Fibroblast of lung (primary cell): Measurements from ENCODE around the gene CNR2. TPM values are rescaled to one million over a fixed set of nuclear protein-coding genes. Genes with fewer than 3 reads are reported as not detected.
A peak's percentile ranks its signal among the peaks of the same experiment; 100 is the strongest.

ENCODE experiments used
- DNase-seq, 2 donors: peaks; one replicate each; pipeline versions ENCODE4 v3.0.0 to v3.0.0-alpha.2; 2010; ENCODE audit warnings: low read depth in 2 of 2
- H2AFZ ChIP-seq: 2 replicates; pipeline ENCODE4 v1.5.1; 2012; ENCODE audit warnings: low read length, control low read depth, inconsistent platforms
- H3K27ac ChIP-seq: 2 replicates; pipeline ENCODE4 v1.5.1; 2011; ENCODE audit warnings: low read length, control low read depth; ENCODE audit not compliant: insufficient read depth
- H3K27me3 ChIP-seq: 2 replicates; pipeline ENCODE4 v1.5.1; 2011; ENCODE audit warnings: mild to moderate bottlenecking, low read length; ENCODE audit not compliant: control insufficient read depth, insufficient read depth
- H3K36me3 ChIP-seq: 2 replicates; pipeline ENCODE4 v1.5.1; 2011; ENCODE audit warnings: low read length; ENCODE audit not compliant: control insufficient read depth, insufficient read depth
- H3K4me1 ChIP-seq: 2 replicates; pipeline ENCODE4 v1.5.1; 2011; ENCODE audit warnings: low read length; ENCODE audit not compliant: control insufficient read depth, insufficient read depth; ENCODE audit errors: extremely low read depth
- H3K4me2 ChIP-seq: 2 replicates; pipeline ENCODE4 v1.5.1; 2011; ENCODE audit warnings: low read length, control low read depth; ENCODE audit not compliant: insufficient read depth; ENCODE audit errors: extremely low read depth
- H3K4me3 ChIP-seq, 4 experiments: fragments of 200-600 bp in 1 of 4; sonication (generic) in 1 of 4; replicated peaks in 1 of 4; 2 replicates each; pipeline ENCODE4 v1.5.1; 2011 to 2016; ENCODE audit warnings: low read length in 4 of 4, low read depth in 3 of 4, mild to moderate bottlenecking in 3 of 4, control low read depth in 2 of 4, inconsistent platforms in 1 of 4, mixed read lengths in 1 of 4; ENCODE audit not compliant: insufficient read depth in 1 of 4; ENCODE audit errors: control extremely low read depth in 1 of 4
- H3K79me2 ChIP-seq: 2 replicates; pipeline ENCODE4 v1.5.1; 2012; ENCODE audit warnings: mild to moderate bottlenecking, low read length, inconsistent platforms; ENCODE audit not compliant: control insufficient read depth, insufficient read depth
- H3K9ac ChIP-seq: 2 replicates; pipeline ENCODE4 v1.5.1; 2011; ENCODE audit warnings: mild to moderate bottlenecking, low read length, control low read depth; ENCODE audit not compliant: insufficient read depth
- H3K9me3 ChIP-seq: 2 replicates; pipeline ENCODE4 v1.5.1; 2012; ENCODE audit warnings: low read depth, low read length; ENCODE audit not compliant: control insufficient read depth, insufficient read depth
- H4K20me1 ChIP-seq: 2 replicates; pipeline ENCODE4 v1.5.1; 2011; ENCODE audit warnings: low read length; ENCODE audit not compliant: control insufficient read depth, insufficient read depth; ENCODE audit errors: extremely low read depth
- EZH2 ChIP-seq: IDR thresholded peaks from 2 replicates; pipeline ENCODE4 v1.5.1; 2012; ENCODE audit warnings: low read length, control low read depth, mild to moderate bottlenecking; ENCODE audit errors: missing control alignments
- polyA plus RNA-seq, 2 donors: library from polyadenylated mRNA; depleted of rRNA in 1 of 2; stranded (reverse) in 1 of 2; unstranded in 1 of 2; fragments of >200 nt; gene quantifications; 2 replicates each; pipeline ENCODE4 v1.2.1, GENCODE V29; 2011 to 2012; ENCODE audit warnings: missing spikeins in 1 of 2
- total RNA-seq: library from RNA; depleted of rRNA; stranded (reverse); fragments of >200 nt; gene quantifications from 2 replicates; pipeline ENCODE4 v1.2.1, GENCODE V29; 2014
- TF ChIP-seq, protein P1 (sequence below), 2 donors: IDR thresholded peaks in 1 of 2; conservative IDR thresholded peaks in 1 of 2; 1 replicate in 1 of 2; 2 replicates in 1 of 2; pipeline ENCODE4 v1.5.1; 2011 to 2012; ENCODE audit warnings: low read length in 2 of 2, control low read depth in 1 of 2, inconsistent platforms in 1 of 2, low read depth in 1 of 2, mild to moderate bottlenecking in 1 of 2

CNR2 gene
- total and polyA plus RNA-seq, 2 donors (not counting 1 experiment from before 2014, with no cell fraction given) = not detected

DNA sequence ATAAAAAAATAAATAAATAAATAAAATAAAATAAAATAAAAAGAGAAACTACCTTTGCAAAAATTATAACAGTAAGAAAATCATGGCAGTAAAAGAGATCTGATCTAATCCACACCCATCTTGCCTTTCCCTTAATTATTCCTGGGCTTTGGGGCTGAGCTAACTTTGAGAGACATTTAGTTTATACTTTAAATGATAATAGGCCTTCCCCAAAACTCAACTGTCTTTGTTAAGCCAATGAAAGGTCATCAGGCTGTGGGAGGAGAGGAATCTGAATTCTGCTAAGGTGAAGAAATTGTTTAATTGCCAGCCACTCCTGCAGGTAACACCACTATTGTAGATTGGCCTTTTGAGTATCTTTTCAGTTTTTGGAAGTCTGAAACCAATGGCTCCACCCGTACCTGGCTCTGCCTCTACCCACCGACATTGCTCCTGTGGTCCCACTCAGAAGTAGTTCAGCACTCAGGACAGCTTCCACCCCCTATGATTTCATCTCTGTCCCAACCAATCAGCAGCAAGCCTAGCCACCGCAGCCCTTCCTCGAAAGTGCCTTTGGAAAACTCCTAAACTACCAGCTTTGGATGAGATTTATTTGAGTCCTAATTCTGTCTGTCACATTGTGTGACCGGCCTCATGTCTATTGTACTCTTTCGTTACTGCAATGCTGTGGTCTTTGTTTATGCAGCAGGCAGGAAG lies 23.5 kb upstream of the CNR2 start:
- no peak for TF ChIP-seq EZH2
- TF ChIP-seq, protein P1, sequence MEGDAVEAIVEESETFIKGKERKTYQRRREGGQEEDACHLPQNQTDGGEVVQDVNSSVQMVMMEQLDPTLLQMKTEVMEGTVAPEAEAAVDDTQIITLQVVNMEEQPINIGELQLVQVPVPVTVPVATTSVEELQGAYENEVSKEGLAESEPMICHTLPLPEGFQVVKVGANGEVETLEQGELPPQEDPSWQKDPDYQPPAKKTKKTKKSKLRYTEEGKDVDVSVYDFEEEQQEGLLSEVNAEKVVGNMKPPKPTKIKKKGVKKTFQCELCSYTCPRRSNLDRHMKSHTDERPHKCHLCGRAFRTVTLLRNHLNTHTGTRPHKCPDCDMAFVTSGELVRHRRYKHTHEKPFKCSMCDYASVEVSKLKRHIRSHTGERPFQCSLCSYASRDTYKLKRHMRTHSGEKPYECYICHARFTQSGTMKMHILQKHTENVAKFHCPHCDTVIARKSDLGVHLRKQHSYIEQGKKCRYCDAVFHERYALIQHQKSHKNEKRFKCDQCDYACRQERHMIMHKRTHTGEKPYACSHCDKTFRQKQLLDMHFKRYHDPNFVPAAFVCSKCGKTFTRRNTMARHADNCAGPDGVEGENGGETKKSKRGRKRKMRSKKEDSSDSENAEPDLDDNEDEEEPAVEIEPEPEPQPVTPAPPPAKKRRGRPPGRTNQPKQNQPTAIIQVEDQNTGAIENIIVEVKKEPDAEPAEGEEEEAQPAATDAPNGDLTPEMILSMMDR (conservative IDR thresholded peaks at IDR 0.05 in 1 of 2, IDR thresholded peaks at IDR 0.05 in 1 of 2; ENCODE audit: low read depth in 1 of 2, low read length in 2 of 2) = no peak
- H2AFZ ChIP-seq = no peak overlapping the region
- H3K36me3 ChIP-seq = no peaks in the 10 kb centered on the region
- H3K27me3 ChIP-seq = peaks cover 2% of the 10 kb centered on the region
- H4K20me1 ChIP-seq = no peaks in the 10 kb centered on the region
- H3K79me2 ChIP-seq = no peaks in the 10 kb centered on the region
- H3K4me3 ChIP-seq = no peak overlapping the region
- H3K4me2 ChIP-seq = no peak overlapping the region
- no peaks in the 10 kb centered on the region for H3K4me1 ChIP-seq
- no peaks in the 10 kb centered on the region for H3K9me3 ChIP-seq
- DNase-seq = no peak
- H3K9ac ChIP-seq = no peak overlapping the region
- no peak overlapping the region for H3K27ac ChIP-seq

DNA sequence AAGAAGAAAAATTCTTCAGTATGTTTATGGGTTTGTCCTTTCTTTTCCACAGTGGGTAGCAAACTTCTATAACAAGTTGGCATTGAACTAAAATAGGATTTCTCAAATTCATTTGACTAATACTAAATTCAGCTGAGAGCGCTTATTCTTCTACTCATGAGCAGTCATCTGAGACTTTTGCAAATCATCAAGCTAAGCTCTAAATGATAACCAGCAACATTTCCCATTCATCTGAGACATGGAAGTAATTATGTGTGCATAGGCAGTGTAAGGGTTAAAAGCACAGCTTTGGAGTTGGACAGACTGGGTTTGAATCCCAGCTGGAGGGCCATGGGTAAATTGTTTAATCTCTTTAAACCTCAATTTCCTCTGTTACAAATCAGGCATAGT lies 18.3 kb upstream of the CNR2 start:
- no peak for TF ChIP-seq EZH2
- TF ChIP-seq, protein P1 (conservative IDR thresholded peaks at IDR 0.05 in 1 of 2, IDR thresholded peaks at IDR 0.05 in 1 of 2; ENCODE audit: low read depth in 1 of 2, low read length in 2 of 2) = no peak
- Histone ChIP-seq H2AFZ (no peak overlapping the region), H3K9ac (no peak overlapping the region), H3K27ac (no peak overlapping the region), H3K79me2 (no peaks in the 10 kb centered on the region), H4K20me1 (no peaks in the 10 kb centered on the region), H3K4me2 (no peak overlapping the region), H3K4me1 (no peaks in the 10 kb centered on the region), H3K4me3 (no peak overlapping the region), H3K9me3 (no peaks in the 10 kb centered on the region), H3K36me3 (no peaks in the 10 kb centered on the region), H3K27me3 (peaks cover 2% of the 10 kb centered on the region)
- DNase-seq = no peak

DNA sequence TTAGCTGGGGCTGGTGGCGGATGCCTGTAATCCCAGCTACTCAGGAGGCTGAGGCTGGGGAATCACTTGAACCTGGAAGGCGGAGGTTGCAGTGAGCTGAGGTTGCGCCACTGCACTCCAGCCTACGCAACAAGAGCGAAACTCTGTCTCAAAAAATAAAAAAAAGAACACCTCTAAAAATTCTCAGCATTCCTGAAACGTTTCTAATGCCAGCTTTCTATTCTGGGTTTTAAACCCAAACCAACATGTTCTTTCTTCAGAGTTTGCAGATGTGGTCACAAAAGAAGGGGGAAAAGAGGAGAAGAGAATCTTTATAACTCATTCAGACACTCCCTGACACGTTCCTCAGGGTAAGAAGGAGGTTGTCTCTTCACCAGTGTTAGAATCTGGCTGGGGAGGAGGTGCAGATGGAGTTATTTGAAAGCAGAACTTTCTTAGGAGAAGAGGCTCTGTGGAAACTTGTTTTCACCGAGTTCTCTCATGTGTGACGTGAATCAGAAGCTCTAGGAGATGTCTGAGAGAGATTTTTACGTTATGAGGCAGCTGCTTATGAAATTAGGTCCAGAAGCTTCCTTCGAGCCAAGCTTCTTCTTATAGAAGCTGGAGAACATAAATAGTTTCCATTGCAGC lies 17.8 kb upstream of the CNR2 start:
- peak; percentile 49 to 69 for DNase-seq
- H3K4me1 ChIP-seq = no peaks in the 10 kb centered on the region
- H3K27me3 ChIP-seq = peaks cover 2% of the 10 kb centered on the region
- H3K36me3 ChIP-seq = no peaks in the 10 kb centered on the region
- peak overlapping the region in 1 of 4 experiments; percentile 6 for H3K4me3 ChIP-seq
- no peaks in the 10 kb centered on the region for H3K9me3 ChIP-seq
- no peak overlapping the region for H2AFZ ChIP-seq
- no peak overlapping the region for H3K9ac ChIP-seq
- H3K79me2 ChIP-seq = no peaks in the 10 kb centered on the region
- peak overlapping the region; percentile 44 for H3K4me2 ChIP-seq
- no peak for TF ChIP-seq EZH2
- TF ChIP-seq, protein P1 (conservative IDR thresholded peaks at IDR 0.05 in 1 of 2, IDR thresholded peaks at IDR 0.05 in 1 of 2; ENCODE audit: low read depth in 1 of 2, low read length in 2 of 2) = no peak
- no peak overlapping the region for H3K27ac ChIP-seq
- H4K20me1 ChIP-seq = no peaks in the 10 kb centered on the region
